ENCODE results near the gene SERF2.
"Not testable (repeated sequence)": the region's sequence is repeated elsewhere in the genome, so short reads cannot be mapped to it uniquely, and the experiment has no call there.

The SERF2 gene

GRCh38 chr15:43800286-43801141, 8.4 kb downstream of the SERF2 start, which contains the start of gene HYPK:
Gene HYPK (plus strand): TSS chr15:43800599. CDS start chr15:43800623, 24 bp downstream.
- DNase-seq (ENCODE audit: insufficient read length, low spot score): no peak
- no peak for TF ChIP-seq CTCF (IDR thresholded peaks at IDR 0.05; ENCODE audit: insufficient read depth, missing control alignments)
- FAIRE-seq: no peak

GRCh38 chr15:43802676-43803075, 10.6 kb downstream of the SERF2 start:
- DNase-seq (ENCODE audit: insufficient read length, low spot score); FAIRE-seq: not testable (repeated sequence)

- DNase-seq (ENCODE audit: insufficient read length, low spot score): no peak
- no peak for TF ChIP-seq CTCF (IDR thresholded peaks at IDR 0.05; ENCODE audit: insufficient read depth, missing control alignments)
- FAIRE-seq: no peak
Observed at GRCh38 chr15:43808435-43808950, 16.4 kb downstream of the SERF2 start.

GRCh38 chr15:43808960-43809678, 17.0 kb downstream of the SERF2 start:
- DNase-seq (ENCODE audit: insufficient read length, low spot score): no peak
- no peak for TF ChIP-seq CTCF (IDR thresholded peaks at IDR 0.05; ENCODE audit: insufficient read depth, missing control alignments)
- no peak for FAIRE-seq

GRCh38 chr15:43815064-43815463, 22.9 kb downstream of the SERF2 start:
- not testable (repeated sequence) for DNase-seq (ENCODE audit: insufficient read length, low spot score); FAIRE-seq

- DNase-seq (ENCODE audit: insufficient read length, low spot score) (no peak), FAIRE-seq (no peak)
- TF ChIP-seq CTCF (IDR thresholded peaks at IDR 0.05; ENCODE audit: insufficient read depth, missing control alignments): no peak
Observed at GRCh38 chr15:43821505-43821904, 29.4 kb downstream of the SERF2 start.

GRCh38 chr15:43824302-43825246, 32.5 kb downstream of the SERF2 start, which contains the start of gene MFAP1:
Gene MFAP1 (minus strand): TSS chr15:43824690. CDS start chr15:43824569, 121 bp downstream.
- peak; percentile 73 for DNase-seq (ENCODE audit: insufficient read length, low spot score)
- FAIRE-seq: peak; percentile 84
- TF ChIP-seq CTCF (IDR thresholded peaks at IDR 0.05; ENCODE audit: insufficient read depth, missing control alignments): no peak

GRCh38 chr15:43825305-43825704, 33.2 kb downstream of the SERF2 start:
- FAIRE-seq; DNase-seq (ENCODE audit: insufficient read length, low spot score): not testable (repeated sequence)
